WTC11 (cell line): Measurements from ENCODE around the gene MAST4. TPM values are rescaled to one million over a fixed set of nuclear protein-coding genes. Genes with fewer than 3 reads are reported as not detected.

ENCODE experiments used
- ATAC-seq: fragments of 200-7000 bp; cut with Tn5 transposase; 2 replicates; pipeline ENCODE4 v1.10.0; 2021; ENCODE audit warnings: mild to moderate bottlenecking, moderate library complexity
- CTCF ChIA-PET: fragments of 300-600 bp; sonication (Branson Sonifier 250); formaldehyde crosslinking; loops from one replicate; lab custom pipeline; 2021; ENCODE audit warnings: antibody characterized with exemption; lab: Charles Lee
- POLR2A ChIA-PET: fragments of 350-600 bp; sonication (Branson Sonifier 250); formaldehyde crosslinking; loops from one replicate; lab custom pipeline; 2021; ENCODE audit warnings: antibody characterized with exemption; lab: Charles Lee
- DNase-seq: peaks from one replicate; pipeline ENCODE4 v3.0.0; 2021; ENCODE audit warnings: low spot score
- H3K27ac Mint-ChIP-seq: 2 replicates; pipeline ENCODE4 v1.8.0; 2021; ENCODE audit warnings: mixed read lengths
- H3K27me3 Mint-ChIP-seq: 2 replicates; pipeline ENCODE4 v1.8.0; 2021; ENCODE audit warnings: low read depth, mild to moderate bottlenecking, moderate library complexity, mixed read lengths
- H3K36me3 Mint-ChIP-seq: 2 replicates; pipeline ENCODE4 v1.8.0; 2021; ENCODE audit warnings: mixed read lengths
- H3K4me1 Mint-ChIP-seq: 2 replicates; pipeline ENCODE4 v1.8.0; 2022; ENCODE audit warnings: mixed read lengths
- H3K4me3 Mint-ChIP-seq: 2 replicates; pipeline ENCODE4 v1.8.0; 2021; ENCODE audit warnings: mild to moderate bottlenecking, moderate library complexity, mixed read lengths
- H3K9me3 Mint-ChIP-seq: 2 replicates; pipeline ENCODE4 v1.8.0; 2021; ENCODE audit warnings: mixed read lengths
- CTCF ChIP-seq: fragments of 200-600 bp; IDR thresholded peaks from 2 replicates; pipeline ENCODE4 v1.8.0; 2022; ENCODE audit warnings: antibody characterized with exemption
- E2F1 ChIP-seq: sonication (generic); formaldehyde crosslinking; IDR thresholded peaks from 2 replicates; pipeline ENCODE4 v1.8.0; 2022; ENCODE audit warnings: mild to moderate bottlenecking, missing genetic modification reagents
- ETV6 ChIP-seq: sonication (generic); formaldehyde crosslinking; IDR thresholded peaks from 2 replicates; pipeline ENCODE4 v1.8.1; 2022; ENCODE audit warnings: mild to moderate bottlenecking, missing genetic modification reagents
- HMGA2 ChIP-seq: fragments of 250-450 bp; sonication (Bioruptor Pico); IDR thresholded peaks from 2 replicates; pipeline ENCODE4 v1.4.0; 2021; ENCODE audit warnings: mild to moderate bottlenecking, moderate library complexity
- MYBL2 ChIP-seq: sonication (generic); formaldehyde crosslinking; IDR thresholded peaks from 2 replicates; pipeline ENCODE4 v1.8.1; 2023; ENCODE audit warnings: mild to moderate bottlenecking, moderate library complexity, missing genetic modification reagents
- NFATC4 ChIP-seq: fragments of 250-450 bp; sonication (Bioruptor Pico); IDR thresholded peaks from 2 replicates; pipeline ENCODE4 v1.9.0; 2021; ENCODE audit warnings: mild to moderate bottlenecking
- OVOL2 ChIP-seq: fragments of 250-450 bp; sonication (Bioruptor Pico); IDR thresholded peaks from 2 replicates; pipeline ENCODE4 v1.9.0; 2021; ENCODE audit warnings: mild to moderate bottlenecking, borderline replicate concordance
- PRDM15 ChIP-seq: sonication (generic); formaldehyde crosslinking; IDR thresholded peaks from 2 replicates; pipeline ENCODE4 v1.8.0; 2022; ENCODE audit warnings: missing genetic modification reagents
- PRRX2 ChIP-seq: fragments of 250-450 bp; sonication (Bioruptor Pico); IDR thresholded peaks from 2 replicates; pipeline ENCODE4 v1.8.0; 2021; ENCODE audit warnings: mild to moderate bottlenecking
- RELA ChIP-seq: sonication (generic); formaldehyde crosslinking; IDR thresholded peaks from 2 replicates; pipeline ENCODE4 v1.8.1; 2022; ENCODE audit warnings: missing genetic modification reagents, mild to moderate bottlenecking, borderline replicate concordance
- SMAD3 ChIP-seq: sonication (generic); formaldehyde crosslinking; IDR thresholded peaks from 2 replicates; pipeline ENCODE4 v1.8.0; 2022; ENCODE audit warnings: missing genetic modification reagents, mild to moderate bottlenecking, borderline replicate concordance
- SMAD4 ChIP-seq: sonication (generic); formaldehyde crosslinking; IDR thresholded peaks from 2 replicates; pipeline ENCODE4 v1.8.0; 2022; ENCODE audit warnings: mild to moderate bottlenecking, missing genetic modification reagents
- SOX15 ChIP-seq: fragments of 250-450 bp; sonication (Bioruptor Pico); IDR thresholded peaks from 2 replicates; pipeline ENCODE4 v1.9.0; 2021; ENCODE audit warnings: mild to moderate bottlenecking
- USF1 ChIP-seq: sonication (generic); formaldehyde crosslinking; IDR thresholded peaks from 2 replicates; pipeline ENCODE4 v1.8.0; 2022; ENCODE audit warnings: mild to moderate bottlenecking, missing genetic modification reagents
- ZMAT4 ChIP-seq: fragments of 250-450 bp; sonication (Bioruptor Pico); IDR thresholded peaks from 2 replicates; pipeline ENCODE4 v1.9.0; 2021; ENCODE audit warnings: mild to moderate bottlenecking
- ZNF138 ChIP-seq: sonication (generic); formaldehyde crosslinking; conservative IDR thresholded peaks from 2 replicates; pipeline ENCODE4 v1.8.1; 2022; ENCODE audit warnings: mild to moderate bottlenecking, moderate library complexity, missing genetic modification reagents
- ZNF281 ChIP-seq: sonication (generic); formaldehyde crosslinking; IDR thresholded peaks from 2 replicates; pipeline ENCODE4 v1.8.0; 2023; ENCODE audit warnings: mild to moderate bottlenecking, missing genetic modification reagents
- ZNF425 ChIP-seq: fragments of 250-450 bp; sonication (Bioruptor Pico); conservative IDR thresholded peaks from 2 replicates; pipeline ENCODE4 v1.9.0; 2021; ENCODE audit warnings: mild to moderate bottlenecking
- total RNA-seq: library from RNA; stranded (reverse); gene quantifications from 3 replicates; pipeline ENCODE4 v1.2.3, GENCODE V29; 2021

The MAST4 gene
- total RNA-seq, 1 experiment from 2014 or later, result 8.0 TPM

- H3K36me3 Mint-ChIP-seq, result no peaks in the 10 kb centered on the region
- ATAC-seq (no peak), DNase-seq (no peak)
- H3K4me1 Mint-ChIP-seq, result no peaks in the 10 kb centered on the region
- ChIA-PET POLR2A (no interaction called here), CTCF (interaction anchor here (1.8 kb wide), 1 partner anchor 431 kb away, joined by 6 read pairs; no protein-coding TSS in a partner anchor)
- H3K27me3 Mint-ChIP-seq, result no peaks in the 10 kb centered on the region; the same call in 1 of the 2 replicates
- no peak for TF ChIP-seq NFATC4 (CRISPR knock-in tag)
- TF ChIP-seq RELA (CRISPR knock-in tag), result no peak
- TF ChIP-seq PRDM15 (CRISPR knock-in tag), result no peak
- no peak for TF ChIP-seq ZNF281 (CRISPR knock-in tag)
- TF ChIP-seq HMGA2 (CRISPR knock-in tag), result no peak
- no peak for TF ChIP-seq ETV6 (CRISPR knock-in tag)
- no peaks in the 10 kb centered on the region for H3K9me3 Mint-ChIP-seq
- H3K4me3 Mint-ChIP-seq, result no peak overlapping the region
- no peak overlapping the region for H3K27ac Mint-ChIP-seq
Observed at GRCh38 chr5:66737096-66737495, 140.9 kb downstream of the MAST4 start.

- H3K27ac Mint-ChIP-seq, result no peak overlapping the region
- H3K9me3 Mint-ChIP-seq, result no peaks in the 10 kb centered on the region
- H3K4me1 Mint-ChIP-seq, result no peaks in the 10 kb centered on the region
- ChIA-PET POLR2A (no interaction called here), CTCF (interaction anchor here (1.8 kb wide), 1 partner anchor 432 kb away, joined by 6 read pairs; no protein-coding TSS in a partner anchor)
- no peaks in the 10 kb centered on the region for H3K36me3 Mint-ChIP-seq
- H3K27me3 Mint-ChIP-seq, result no peaks in the 10 kb centered on the region
- no peak for DNase-seq
- ATAC-seq, result no peak
- H3K4me3 Mint-ChIP-seq, result no peak overlapping the region
- TF ChIP-seq ZMAT4 (no peak), SOX15 (CRISPR knock-in tag) (no peak), USF1 (CRISPR knock-in tag) (no peak), E2F1 (no peak), ZNF425 (CRISPR knock-in tag) (no peak), PRRX2 (CRISPR knock-in tag) (no peak), OVOL2 (no peak), MYBL2 (no peak), CTCF (no peak), SMAD4 (CRISPR knock-in tag) (no peak), ZNF138 (CRISPR knock-in tag) (no peak), PRDM15 (CRISPR knock-in tag) (no peak), SMAD3 (CRISPR knock-in tag) (no peak)
Observed at GRCh38 chr5:66738136-66738535, 141.9 kb downstream of the MAST4 start.
